ENCODE measurements around the gene KLHDC10. TPM values are rescaled to one million over a fixed set of nuclear protein-coding genes. Genes with fewer than 3 reads are reported as not detected.

The KLHDC10 gene
- total and polyA plus RNA-seq, 2 experiments from 2014 or later, result 5.5 to 14.7 TPM

DNA sequence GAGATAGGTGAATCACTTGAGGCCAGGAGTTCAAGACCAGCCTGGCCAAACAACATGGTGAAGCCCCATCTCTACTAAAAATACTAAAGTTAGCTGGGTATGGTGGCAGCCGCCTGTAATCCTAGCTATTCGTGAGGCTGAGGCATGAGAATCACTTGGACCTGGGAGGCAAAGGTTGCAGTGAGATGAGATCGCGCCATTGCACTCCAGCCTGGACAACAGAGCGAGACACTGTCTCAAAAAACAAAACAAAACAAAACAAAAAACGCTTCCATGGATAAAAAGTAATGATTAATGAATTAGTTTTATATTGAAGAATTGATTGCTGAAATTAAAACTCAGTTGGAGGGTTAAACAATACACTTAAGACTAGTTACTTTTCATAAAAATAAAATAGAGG is 32.3 kb downstream of the KLHDC10 start (continued):
- TF ChIP-seq, protein P1, sequence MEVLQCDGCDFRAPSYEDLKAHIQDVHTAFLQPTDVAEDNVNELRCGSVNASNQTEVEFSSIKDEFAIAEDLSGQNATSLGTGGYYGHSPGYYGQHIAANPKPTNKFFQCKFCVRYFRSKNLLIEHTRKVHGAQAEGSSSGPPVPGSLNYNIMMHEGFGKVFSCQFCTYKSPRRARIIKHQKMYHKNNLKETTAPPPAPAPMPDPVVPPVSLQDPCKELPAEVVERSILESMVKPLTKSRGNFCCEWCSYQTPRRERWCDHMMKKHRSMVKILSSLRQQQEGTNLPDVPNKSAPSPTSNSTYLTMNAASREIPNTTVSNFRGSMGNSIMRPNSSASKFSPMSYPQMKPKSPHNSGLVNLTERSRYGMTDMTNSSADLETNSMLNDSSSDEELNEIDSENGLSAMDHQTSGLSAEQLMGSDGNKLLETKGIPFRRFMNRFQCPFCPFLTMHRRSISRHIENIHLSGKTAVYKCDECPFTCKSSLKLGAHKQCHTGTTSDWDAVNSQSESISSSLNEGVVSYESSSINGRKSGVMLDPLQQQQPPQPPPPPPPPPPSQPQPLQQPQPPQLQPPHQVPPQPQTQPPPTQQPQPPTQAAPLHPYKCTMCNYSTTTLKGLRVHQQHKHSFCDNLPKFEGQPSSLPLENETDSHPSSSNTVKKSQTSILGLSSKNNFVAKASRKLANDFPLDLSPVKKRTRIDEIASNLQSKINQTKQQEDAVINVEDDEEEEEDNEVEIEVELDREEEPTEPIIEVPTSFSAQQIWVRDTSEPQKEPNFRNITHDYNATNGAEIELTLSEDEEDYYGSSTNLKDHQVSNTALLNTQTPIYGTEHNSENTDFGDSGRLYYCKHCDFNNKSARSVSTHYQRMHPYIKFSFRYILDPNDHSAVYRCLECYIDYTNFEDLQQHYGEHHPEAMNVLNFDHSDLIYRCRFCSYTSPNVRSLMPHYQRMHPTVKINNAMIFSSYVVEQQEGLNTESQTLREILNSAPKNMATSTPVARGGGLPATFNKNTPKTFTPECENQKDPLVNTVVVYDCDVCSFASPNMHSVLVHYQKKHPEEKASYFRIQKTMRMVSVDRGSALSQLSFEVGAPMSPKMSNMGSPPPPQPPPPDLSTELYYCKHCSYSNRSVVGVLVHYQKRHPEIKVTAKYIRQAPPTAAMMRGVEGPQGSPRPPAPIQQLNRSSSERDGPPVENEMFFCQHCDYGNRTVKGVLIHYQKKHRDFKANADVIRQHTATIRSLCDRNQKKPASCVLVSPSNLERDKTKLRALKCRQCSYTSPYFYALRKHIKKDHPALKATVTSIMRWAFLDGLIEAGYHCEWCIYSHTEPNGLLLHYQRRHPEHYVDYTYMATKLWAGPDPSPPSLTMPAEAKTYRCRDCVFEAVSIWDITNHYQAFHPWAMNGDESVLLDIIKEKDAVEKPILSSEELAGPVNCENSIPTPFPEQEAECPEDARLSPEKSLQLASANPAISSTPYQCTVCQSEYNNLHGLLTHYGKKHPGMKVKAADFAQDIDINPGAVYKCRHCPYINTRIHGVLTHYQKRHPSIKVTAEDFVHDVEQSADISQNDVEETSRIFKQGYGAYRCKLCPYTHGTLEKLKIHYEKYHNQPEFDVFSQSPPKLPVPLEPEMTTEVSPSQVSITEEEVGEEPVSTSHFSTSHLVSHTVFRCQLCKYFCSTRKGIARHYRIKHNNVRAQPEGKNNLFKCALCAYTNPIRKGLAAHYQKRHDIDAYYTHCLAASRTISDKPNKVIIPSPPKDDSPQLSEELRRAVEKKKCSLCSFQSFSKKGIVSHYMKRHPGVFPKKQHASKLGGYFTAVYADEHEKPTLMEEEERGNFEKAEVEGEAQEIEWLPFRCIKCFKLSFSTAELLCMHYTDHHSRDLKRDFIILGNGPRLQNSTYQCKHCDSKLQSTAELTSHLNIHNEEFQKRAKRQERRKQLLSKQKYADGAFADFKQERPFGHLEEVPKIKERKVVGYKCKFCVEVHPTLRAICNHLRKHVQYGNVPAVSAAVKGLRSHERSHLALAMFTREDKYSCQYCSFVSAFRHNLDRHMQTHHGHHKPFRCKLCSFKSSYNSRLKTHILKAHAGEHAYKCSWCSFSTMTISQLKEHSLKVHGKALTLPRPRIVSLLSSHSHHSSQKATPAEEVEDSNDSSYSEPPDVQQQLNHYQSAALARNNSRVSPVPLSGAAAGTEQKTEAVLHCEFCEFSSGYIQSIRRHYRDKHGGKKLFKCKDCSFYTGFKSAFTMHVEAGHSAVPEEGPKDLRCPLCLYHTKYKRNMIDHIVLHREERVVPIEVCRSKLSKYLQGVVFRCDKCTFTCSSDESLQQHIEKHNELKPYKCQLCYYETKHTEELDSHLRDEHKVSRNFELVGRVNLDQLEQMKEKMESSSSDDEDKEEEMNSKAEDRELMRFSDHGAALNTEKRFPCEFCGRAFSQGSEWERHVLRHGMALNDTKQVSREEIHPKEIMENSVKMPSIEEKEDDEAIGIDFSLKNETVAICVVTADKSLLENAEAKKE (CRISPR knock-in tag; IDR thresholded peaks at IDR 0.05), result no peak
- TF ChIP-seq EZH2 (IDR thresholded peaks at IDR 0.05; ENCODE audit: low read depth, unreplicated experiment) (no peak), POLR2AphosphoS5 (IDR thresholded peaks at IDR 0.05; ENCODE audit: low read depth) (no peak)
- TF ChIP-seq, protein P2, sequence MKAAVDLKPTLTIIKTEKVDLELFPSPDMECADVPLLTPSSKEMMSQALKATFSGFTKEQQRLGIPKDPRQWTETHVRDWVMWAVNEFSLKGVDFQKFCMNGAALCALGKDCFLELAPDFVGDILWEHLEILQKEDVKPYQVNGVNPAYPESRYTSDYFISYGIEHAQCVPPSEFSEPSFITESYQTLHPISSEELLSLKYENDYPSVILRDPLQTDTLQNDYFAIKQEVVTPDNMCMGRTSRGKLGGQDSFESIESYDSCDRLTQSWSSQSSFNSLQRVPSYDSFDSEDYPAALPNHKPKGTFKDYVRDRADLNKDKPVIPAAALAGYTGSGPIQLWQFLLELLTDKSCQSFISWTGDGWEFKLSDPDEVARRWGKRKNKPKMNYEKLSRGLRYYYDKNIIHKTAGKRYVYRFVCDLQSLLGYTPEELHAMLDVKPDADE (IDR thresholded peaks at IDR 0.05), result no peak

DNA sequence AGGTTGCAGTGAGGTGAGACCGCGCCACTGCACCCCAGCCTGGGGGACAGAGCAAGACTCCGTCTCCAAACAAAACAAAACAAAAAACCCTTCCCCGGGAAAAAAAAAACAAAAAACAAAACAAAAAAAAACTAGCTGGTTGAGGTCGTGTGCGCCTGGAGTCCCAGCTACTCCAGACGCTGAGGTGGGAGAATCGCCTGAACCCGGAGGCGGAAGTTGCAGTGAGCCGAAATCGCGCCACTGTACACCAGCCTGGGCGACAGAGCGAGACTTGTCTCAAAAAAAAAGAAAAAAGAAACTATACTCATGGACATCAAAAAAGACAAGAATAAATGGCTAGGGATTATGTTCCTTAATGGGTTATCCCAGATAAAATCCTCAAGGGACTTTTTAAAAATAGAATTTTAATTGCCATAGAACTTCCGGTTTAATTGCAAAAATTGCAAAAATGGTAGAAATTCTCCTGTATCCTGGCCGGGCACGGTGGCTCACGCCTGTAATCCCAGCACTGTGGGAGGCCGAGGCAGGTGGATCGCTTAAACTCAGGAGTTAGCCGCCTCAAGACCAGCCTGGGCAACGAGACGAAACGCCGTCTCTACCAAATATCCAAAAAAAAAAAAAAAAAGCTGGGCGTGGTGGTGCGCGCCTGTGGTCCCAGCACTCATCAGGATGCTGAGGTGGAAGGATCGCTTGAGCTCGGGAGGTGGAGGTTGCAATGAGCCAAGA is 37.8 kb downstream of the KLHDC10 start:
- H3K27ac ChIP-seq (ENCODE audit: low read depth), result no peak overlapping the region
- H3K36me3 Mint-ChIP-seq (ENCODE audit: low read depth), result no peaks in the 10 kb centered on the region; the same call in 2 of the 3 replicates
- H3F3A ChIP-seq (replicated peaks; ENCODE audit: low read depth), result no peaks in the 10 kb centered on the region
- H3K27ac Mint-ChIP-seq, result no peak overlapping the region
- peaks cover 2% of the 10 kb centered on the region; the same call in 1 of the 3 replicates for H3K9me3 Mint-ChIP-seq
- no peaks in the 10 kb centered on the region; the same call in 1 of the 2 replicates for H4K20me1 ChIP-seq (replicated peaks; ENCODE audit: insufficient read depth)
- peaks cover 4% of the 10 kb centered on the region for H3K27me3 Mint-ChIP-seq (ENCODE audit: insufficient read depth, low read depth, poor library complexity)
- H3K9me2 ChIP-seq (ENCODE audit: insufficient read depth), result no peaks in the 10 kb centered on the region
- H3K4me2 ChIP-seq, result no peak overlapping the region
- no peak overlapping the region for H3K4me3 ChIP-seq
- peaks cover 6% of the 10 kb centered on the region; the same call in 1 of the 3 replicates for H3K4me1 Mint-ChIP-seq
- H2AFZ ChIP-seq, result no peak overlapping the region
- H3K4me1 ChIP-seq (ENCODE audit: insufficient read depth), result no peaks in the 10 kb centered on the region
- no peaks in the 10 kb centered on the region for H3K27me3 ChIP-seq (ENCODE audit: insufficient read depth)
- H3K4me3 Mint-ChIP-seq, result no peak overlapping the region
- ATAC-seq (no peak), DNase-seq (ENCODE audit: low spot score) (no peak)
- H3K36me3 ChIP-seq (ENCODE audit: insufficient read depth), result no peaks in the 10 kb centered on the region
- no peaks in the 10 kb centered on the region for H3K79me2 ChIP-seq (replicated peaks; ENCODE audit: insufficient read depth)
- TF ChIP-seq STAT1 (IDR thresholded peaks at IDR 0.05; ENCODE audit: unreplicated experiment) (no peak), JUNB (IDR thresholded peaks at IDR 0.05; ENCODE audit: unreplicated experiment) (no peak), POLR2AphosphoS5 (IDR thresholded peaks at IDR 0.05; ENCODE audit: low read depth) (no peak), ZNF114 (CRISPR knock-in tag; IDR thresholded peaks at IDR 0.05) (no peak)
- TF ChIP-seq, protein P3, sequence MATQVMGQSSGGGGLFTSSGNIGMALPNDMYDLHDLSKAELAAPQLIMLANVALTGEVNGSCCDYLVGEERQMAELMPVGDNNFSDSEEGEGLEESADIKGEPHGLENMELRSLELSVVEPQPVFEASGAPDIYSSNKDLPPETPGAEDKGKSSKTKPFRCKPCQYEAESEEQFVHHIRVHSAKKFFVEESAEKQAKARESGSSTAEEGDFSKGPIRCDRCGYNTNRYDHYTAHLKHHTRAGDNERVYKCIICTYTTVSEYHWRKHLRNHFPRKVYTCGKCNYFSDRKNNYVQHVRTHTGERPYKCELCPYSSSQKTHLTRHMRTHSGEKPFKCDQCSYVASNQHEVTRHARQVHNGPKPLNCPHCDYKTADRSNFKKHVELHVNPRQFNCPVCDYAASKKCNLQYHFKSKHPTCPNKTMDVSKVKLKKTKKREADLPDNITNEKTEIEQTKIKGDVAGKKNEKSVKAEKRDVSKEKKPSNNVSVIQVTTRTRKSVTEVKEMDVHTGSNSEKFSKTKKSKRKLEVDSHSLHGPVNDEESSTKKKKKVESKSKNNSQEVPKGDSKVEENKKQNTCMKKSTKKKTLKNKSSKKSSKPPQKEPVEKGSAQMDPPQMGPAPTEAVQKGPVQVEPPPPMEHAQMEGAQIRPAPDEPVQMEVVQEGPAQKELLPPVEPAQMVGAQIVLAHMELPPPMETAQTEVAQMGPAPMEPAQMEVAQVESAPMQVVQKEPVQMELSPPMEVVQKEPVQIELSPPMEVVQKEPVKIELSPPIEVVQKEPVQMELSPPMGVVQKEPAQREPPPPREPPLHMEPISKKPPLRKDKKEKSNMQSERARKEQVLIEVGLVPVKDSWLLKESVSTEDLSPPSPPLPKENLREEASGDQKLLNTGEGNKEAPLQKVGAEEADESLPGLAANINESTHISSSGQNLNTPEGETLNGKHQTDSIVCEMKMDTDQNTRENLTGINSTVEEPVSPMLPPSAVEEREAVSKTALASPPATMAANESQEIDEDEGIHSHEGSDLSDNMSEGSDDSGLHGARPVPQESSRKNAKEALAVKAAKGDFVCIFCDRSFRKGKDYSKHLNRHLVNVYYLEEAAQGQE (IDR thresholded peaks at IDR 0.05; ENCODE audit: unreplicated experiment), result no peak
- TF ChIP-seq, protein P2 (IDR thresholded peaks at IDR 0.05), result no peak
